ENCODE results near the gene ENOPH1.
A peak's percentile ranks its signal among the peaks of the same experiment; 100 is the strongest.
"Not testable (repeated sequence)": the region's sequence is repeated elsewhere in the genome, so short reads cannot be mapped to it uniquely, and the experiment has no call there.

ENOPH1 gene

DNA sequence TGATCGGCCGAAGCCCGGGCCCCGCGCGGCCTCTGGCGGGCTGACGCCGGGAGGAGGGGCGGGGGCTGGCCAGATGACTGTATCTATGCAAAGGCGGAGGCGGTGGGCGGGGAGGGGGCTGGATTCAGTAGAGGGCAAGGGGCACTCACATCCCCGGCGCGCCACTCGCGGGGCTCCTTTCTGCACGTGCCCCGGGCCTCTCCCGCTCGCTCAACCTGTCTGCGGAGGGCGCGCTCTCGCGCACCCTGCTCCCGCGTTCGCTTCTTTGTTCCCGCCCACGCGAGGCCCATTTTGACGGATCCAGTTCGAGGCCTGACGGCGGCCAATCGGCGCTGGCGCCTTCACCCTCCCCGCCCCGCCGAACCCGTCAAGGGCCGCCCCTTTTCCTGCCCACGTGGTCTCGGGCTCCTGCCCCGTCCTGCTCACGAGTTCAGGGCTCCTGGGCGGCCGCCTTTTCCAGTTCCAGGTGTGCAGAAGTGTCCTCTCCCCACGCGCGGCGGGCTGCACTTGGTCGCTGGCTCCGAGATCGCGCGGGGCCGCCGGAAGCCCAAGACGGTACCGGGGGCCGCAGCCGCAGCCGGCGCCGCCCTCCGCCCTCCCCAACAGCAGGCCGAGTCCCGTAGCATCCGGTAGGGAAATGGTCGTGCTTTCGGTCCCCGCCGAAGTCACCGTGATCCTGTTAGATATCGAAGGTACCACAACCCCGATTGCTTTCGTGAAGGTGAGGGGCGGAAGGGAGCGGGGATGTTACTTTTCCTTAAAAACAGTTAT is at the start of gene ENOPH1, which contains the start of gene HNRNPDL:
TSS of gene ENOPH1 (plus strand) at position 398 of the 771 bp plus-strand sequence. CDS start at position 638, 240 bp downstream.
TSS of gene HNRNPDL (minus strand) at position 270 of the 771 bp plus-strand sequence. CDS start 772 bp downstream, outside the sequence.
- peak; percentile 96 for DNase-seq

DNA sequence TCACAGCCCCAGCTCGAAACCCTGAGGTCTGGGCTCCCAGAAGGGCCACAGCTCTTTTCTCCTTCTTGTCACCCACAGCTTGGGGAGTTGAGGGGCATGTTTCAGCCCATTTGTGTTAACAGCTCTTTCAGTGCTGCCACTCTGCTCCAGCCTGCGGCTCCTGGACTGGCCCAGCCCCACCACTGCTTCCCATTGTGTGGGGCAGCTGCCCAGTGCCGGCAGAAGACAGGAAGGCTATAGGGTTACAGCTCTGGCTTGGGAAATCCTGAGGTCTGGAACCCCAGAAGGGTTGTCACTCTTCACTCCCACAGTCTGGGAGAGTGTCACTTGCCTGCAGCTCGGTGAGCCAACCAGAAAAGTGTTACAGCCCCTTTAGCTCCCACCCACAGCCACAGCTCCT is 49.6 kb upstream of the ENOPH1 start:
- no peak for DNase-seq

DNA sequence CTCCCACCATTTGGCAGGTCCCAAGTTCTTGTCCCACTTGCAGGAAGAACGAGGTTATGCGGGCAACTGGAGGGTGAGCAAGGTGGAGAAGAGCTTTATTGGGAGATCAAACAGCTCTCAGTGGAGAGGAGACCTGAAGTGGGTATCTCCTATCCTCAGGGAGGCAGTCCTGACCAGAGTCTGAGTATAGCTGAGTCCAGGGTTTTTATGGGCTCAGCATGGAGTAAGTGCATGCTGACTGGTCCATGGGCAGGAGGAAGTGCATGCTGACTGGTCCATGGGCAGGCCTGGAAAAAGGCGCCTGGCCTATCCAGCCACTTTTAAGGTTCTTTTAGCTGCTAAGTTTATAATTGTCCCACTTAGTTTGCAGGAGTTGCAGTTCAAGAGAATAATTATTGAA is 49.2 kb upstream of the ENOPH1 start:
- DNase-seq: no peak

DNA sequence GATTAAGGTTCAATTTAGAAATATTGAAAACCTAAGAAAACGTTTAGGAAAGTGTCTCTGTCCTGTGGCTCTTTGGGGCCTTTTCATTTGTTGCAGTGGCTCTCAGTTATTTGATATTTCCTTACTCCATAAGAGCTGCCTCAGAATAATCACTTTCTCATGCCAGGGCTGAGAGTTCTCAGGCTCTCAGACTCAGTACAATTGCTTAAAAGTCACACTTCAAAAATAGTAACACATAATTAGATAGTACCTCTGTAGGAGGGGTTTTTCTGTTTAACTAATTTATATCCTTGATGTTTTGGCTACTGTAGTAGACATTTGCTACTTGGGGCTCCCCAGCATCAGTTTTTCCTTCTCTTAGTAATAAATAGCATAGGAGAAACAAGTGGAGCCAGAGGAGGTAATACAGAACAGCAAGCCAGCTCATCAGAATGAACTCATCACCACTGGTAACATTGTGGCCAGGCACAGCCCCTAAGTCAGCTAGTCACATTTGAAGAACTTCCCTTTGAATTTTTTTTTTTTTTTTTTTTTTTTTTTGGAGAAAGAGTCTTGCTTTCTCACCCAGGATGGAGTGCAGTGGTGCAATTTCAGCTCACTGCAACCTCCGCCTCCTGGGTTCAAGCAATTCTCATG is 48.6 kb upstream of the ENOPH1 start:
- no peak for DNase-seq

DNA sequence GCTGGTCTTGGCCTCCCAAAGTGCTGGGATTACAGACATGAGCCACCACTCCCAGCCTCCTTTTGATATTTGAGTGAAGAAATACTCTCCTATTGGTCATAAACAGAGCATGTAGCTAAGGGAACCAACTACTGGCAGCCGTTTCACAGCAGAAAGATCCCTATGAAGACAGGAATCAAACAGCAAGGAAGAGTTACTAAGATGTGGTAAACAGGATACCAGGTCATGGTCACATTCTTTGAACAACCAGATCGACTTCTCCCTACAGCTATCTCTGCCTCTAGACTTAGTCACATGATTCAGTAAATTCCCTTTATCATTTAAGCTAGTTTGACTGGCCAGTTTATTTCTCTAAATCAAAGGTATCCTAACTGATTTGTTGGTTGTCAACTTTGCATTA is 47.6 kb upstream of the ENOPH1 start:
- no peak for DNase-seq

DNA sequence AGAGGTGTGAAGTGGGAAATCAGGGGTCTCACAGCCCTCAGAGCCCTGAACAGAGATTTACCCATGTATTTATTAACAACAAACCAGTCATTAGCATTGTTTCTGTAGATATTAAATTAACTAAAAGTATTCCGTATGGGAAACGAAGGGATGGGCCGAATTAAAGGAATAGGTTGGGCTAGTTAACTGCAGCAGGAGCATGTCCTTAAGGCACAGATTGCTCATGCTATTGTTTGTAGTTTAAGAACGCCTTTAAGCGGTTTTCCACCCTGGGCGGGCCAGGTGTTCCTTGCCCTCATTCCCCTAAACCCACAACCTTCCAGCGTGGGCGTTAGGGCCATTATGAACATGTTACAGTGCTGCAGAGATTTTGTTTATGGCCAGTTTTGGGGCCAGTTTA is 44.1 kb upstream of the ENOPH1 start:
- DNase-seq: not testable (repeated sequence)

DNA sequence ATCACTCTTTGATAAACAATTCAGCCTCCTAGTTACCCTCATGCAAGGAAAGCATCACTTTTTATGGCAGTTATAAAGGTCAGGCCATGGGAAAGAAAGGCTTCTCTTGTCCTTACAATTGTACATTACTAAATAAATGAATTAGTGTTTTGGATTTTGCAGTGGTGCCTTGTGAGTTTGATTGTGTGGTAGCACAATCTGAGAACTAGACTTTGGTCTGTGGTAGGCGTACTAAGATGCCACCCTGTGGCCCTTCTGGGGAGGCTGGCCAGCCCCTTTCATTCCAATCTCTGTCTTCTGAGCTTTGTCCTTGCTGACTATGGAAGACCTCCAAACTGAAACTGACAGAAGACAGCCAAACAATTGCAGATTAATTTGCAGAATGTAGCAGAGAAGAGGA is 42.0 kb upstream of the ENOPH1 start:
- DNase-seq: no peak

DNA sequence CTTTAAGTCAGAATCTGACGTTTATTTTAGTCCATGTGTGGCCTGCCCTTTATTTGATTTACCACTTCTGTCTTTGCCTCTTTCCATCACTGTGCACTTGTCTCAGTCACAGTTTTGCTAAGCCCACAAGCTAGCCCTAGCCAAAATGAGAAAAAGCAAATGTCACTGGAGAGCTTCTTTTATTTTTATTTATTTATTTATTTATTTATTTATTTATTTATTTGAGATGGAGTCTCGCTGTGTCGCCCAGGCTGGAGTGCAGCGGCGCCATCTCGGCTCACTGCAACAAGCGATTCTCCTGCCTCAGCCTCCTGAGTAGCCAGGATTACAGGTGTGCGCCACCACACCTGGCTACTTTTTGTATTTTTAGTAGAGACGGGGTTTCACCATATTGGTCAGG is 40.3 kb upstream of the ENOPH1 start:
- not testable (repeated sequence) for DNase-seq

DNA sequence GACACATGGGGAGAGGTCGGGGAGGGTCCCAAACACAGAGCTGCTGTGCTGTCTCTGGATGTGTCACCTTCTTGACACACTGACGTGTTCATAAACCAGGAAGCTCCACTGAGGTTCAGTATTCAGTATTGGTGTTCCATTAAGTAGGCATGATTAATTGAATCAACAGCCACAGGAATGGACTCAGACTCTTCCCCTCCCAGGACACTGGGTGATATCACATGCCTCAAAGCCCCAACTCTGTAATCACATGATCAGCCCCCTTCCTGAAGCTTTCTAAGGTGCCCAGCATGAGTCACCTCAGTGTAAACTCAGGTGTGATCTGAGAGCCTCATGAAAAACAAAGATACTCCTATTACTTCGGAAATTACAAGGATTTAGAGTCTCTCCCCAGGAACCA is 35.5 kb upstream of the ENOPH1 start:
- peak; percentile 49 for DNase-seq

DNA sequence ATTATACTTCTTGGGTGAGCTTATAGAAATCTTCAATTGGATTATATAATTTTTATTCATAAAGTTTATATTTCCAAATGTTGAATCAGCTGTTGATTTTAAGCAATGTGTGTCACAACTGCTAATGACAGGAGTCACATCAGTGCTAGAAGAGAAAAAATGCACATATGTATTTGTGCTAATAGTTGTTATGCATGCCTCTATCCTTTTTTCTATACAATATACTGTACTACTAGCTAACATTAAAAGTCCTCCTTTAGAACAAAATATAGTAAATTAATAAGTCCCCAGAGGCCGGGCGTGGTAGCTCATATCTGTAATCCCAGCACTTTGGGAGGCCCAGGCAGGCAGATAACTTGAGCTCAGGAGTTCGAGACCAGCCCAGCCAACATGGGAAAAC is 32.9 kb upstream of the ENOPH1 start:
- no peak for DNase-seq

DNA sequence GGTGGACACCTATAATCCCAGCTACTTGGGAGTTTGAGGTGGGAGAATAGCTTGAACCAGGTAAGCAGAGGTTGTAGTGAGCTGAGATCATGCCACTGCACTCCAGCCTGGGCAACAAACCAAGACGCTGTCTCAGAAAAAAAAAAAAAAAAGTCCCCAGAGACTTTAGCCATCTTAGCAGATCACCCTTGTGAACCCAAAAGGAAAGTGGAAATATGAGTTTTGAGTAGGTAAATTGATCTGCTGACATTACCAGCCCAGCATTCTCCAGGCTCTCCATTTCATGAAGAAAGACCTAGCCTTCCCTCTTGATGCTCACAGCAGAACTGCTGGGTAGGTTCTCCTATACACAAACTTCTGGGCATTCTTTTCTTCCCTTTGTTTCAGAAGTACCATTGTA is 32.1 kb upstream of the ENOPH1 start:
- DNase-seq: no peak

DNA sequence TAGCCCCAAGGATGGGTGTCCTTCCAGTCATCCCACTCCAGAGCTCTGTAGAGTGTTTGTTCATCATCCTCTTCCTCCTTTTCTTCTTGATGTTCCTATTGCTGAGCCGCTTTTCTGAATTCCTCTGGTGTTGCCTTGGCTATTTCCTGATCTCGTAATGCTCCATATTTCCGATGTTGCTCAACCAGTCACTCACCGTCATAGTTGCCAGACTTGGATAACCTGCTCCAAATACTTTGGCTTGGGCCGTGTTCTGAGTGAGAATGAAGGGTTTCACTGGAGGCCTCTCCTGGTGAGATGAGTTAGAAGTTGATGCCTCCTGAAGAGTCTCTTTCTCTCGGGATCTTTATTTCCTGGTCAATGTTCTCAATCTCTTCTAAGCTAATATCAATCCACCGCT is 28.8 kb upstream of the ENOPH1 start:
- no peak for DNase-seq

DNA sequence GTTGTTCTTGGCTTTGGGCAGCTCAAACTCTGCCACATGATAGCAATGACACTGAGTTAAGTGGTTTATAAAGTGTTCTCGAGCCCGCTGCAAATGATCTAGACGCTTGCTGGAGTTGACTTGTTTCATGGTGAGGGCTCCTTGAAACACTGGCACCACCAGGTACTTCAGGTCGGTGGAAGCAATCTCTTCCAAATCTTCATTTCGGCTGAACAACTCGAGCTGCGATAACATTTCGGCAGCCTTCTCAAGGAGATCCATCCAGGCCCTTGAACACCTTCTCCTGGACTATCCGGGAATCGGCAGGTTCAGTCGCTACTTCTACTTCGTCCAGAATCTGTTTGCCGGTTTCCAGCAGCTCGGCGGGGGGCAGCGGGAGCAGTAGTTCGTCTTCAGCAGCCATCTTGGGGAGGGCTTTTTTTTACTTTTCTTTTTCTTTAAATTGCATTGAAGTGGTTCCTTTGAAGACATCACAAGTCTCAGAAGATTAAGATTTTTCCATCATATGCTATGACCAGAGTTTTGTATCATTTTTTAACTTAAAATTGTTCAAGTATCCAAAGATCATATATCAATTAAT is 28.1 kb upstream of the ENOPH1 start:
- DNase-seq: no peak

DNA sequence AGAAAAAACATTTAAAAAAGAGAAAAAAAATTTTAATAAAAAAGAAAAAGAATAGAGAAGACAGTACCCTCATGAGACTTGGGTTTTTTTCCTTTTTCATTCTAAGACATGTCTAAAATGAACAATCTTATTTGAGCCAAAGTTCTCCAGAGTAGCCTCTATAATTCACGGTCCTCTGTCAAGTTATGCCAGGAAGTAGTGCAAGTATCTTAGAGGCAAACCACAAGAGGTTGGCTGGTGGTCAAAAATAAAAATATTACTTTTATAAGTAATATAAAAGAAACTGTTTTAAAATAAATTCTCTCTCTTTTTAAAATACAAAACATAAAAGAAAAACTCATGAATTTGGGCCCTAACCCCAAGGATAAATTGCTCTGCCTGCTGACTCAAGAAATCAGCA is 26.7 kb upstream of the ENOPH1 start:
- no peak for DNase-seq

DNA sequence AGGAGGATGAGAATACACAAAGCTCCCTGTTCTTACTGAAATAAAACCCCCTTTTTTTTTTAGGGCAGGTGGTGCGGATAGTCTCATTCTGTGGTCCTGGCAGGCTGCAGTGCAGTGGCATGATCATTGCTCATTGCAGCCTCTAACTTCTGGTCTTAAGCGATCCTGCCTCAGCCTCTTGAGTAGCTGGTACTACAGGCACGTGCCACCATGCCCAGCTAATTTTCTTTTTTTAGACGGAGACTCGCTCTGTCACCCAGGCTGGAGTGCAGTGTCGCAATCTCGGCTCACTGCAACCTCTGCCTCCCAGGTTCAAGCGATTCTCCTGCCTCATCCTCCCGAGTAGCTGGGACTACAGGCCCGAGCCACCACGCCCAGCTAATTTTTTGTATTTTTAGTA is 15.3 kb upstream of the ENOPH1 start:
- not testable (repeated sequence) for DNase-seq

DNA sequence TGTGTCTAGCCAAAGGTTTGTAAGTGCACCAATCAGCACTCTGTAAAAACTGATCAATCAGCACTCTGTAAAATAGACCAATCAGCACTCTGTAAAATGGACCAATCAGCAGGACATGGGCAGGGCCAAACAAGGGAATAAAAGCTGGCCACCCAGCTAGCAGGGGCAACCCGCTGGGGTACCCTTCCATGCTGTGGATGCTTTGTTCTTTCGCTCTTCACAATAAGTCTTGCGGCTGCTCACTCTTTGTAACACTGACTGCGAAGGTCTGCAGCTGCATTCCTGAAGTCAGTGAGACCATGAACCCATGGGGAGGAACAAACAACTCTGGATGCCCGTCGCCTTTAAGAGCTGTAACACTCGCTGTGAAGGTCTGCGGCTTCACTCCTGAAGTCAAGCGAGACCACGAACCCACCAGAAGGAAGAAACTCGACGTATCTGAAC is 14.4 kb upstream of the ENOPH1 start:
- DNase-seq: peak; percentile 13

DNA sequence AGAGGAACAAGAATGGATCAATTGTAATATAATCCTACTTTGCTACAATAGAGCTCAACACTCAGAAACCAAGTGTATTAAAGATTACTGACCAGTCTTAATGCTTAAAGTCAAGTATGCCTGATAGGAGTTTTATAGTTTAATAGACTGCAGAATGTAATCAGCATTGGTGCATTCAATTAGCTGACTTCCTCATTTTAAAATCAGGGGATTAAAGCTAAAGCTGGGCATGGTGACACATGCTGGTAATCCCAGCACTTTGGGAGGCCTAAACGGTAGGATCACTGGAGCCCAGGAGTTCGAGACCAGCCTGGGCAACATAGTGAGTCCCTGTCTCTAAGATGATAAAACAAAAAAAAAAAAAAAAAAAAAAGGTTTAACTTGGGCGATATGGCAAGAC is 10.9 kb upstream of the ENOPH1 start:
- no peak for DNase-seq

DNA sequence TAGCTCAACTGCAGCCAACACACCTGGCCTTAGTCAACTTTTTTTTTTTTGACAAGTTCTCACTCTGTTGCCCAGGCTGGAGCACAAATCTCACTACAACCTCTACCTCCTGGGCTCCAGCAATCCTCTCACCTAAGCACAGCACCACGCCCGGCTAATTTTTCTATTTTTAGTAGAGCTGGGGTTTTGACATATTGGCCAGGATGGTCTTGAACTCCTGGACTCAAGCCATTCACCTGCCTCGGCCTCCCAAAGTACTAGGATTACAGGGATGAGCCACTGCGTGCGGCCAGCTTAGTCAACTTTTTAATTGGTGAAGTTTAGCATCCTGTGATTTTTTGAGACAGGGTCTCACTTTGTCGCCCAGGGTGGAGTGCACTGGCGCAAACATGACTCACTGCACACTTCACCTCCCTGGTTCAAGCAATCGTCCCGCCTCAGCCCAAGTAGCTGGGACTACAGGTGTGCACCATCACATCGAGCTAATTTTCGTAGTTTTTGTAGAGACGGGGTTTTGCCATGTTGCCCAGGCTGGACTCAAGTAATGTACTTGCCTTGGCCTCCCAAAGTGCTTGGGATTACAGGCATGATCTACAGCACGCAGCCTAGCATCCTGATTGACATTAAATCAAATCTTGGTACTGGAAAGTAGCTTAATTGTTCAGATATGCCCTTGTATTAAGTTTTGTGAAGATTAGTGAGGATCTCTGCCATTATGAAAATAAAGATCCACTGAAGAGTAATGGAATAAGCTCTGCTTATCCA is 8.4 kb upstream of the ENOPH1 start:
- DNase-seq: peak; percentile 14

DNA sequence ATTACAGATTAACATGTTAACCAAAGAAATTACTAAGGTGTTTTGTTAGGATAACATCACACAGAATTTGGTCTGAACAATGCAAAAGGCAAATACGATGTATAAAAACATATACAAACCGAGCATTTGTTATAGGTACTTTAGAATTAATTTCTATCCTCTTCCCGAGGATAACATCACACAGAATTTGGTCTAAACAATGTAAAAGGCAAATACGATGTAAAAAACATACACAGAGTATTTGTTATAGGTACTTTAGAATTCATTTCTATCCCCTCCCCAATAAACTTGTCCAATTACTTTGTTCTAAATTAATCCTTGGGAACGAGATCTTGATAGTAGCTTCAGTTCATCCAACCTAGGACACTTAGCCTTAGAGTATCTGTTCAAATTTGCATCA is 7.8 kb upstream of the ENOPH1 start:
- DNase-seq: no peak

DNA sequence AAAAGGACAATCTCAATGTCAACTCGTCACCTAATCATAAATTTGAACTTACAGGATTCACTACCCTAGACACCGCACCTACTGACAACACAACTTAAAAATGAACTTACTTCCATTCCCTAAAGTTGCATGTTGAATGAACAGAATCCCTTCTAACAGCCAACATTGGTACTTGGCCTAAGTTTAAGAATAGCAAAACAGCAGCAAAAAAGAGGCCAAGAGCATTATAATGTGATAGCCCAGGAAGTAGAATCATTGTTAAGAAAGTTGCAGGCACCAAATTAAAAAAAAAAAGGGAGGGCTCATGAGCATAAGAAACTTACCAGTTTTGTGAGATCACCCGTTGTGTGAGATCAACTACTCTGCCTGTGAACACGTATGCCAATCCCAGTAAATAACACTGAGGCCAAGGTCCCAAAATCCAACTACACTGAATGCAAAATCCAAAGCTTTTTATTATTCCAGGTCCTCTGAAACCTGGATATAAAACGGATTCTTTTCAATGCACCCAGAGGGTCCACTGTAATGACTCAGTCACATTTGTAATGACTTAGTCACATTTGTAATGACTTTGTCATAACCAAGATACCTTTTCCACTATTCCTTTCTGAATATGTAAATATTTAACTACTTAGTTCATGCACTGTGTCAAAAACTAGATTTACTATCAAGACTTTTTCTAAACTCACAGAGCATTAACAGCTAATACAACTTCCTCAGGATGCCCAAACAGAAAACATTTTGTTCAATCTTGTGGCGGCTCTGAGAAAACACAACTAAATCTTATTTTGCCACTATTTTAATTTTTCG is 6.9 kb upstream of the ENOPH1 start:
- peak; percentile 19 for DNase-seq

DNA sequence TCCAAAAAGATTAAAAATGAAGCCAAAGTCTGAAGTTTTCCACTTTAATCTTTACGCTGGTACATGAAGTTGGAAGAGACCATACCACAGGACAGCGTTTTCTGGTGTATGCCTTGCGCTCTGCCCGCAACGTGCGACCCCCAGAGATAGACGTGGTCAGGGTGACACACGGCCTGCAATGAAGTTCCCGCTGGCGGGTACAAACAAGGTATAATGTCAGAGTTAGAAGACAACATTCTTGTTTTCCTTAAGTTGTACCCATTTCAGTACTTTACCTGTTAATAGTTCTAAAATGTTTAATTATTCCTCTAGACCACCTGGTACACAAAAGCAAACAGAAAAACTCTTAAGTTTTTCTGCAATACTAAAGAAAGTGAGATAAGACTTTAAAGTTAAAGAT is 4.9 kb upstream of the ENOPH1 start:
- no peak for DNase-seq

DNA sequence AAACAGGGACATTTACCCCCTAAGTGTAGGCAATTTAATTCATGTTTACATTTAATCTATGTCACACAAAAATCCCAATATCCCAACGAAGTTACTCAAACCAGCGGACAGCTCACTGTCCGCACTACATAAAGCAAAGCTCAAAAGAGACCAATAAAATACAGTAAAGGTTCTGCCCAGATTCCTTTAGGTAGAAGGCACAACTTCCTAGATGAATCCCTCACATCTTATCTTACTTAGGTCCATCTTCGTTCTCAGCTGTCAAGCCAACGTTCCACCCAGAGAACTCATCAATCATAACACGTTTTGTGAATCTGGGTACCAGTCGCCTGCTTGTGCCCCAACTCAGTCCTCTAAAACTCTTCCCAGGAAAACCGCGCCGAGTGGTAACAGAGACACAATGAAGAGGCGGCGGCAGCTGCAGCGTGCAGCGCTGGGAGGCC is 1.8 kb upstream of the ENOPH1 start:
- DNase-seq: no peak
